Spleen (tissue), 11 donors: Measurements from ENCODE around the gene VKORC1L1. TPM values are rescaled to one million over a fixed set of nuclear protein-coding genes. Genes with fewer than 3 reads are reported as not detected.

Source experiments
- DNase-seq: peaks from one replicate; pipeline ENCODE4 v3.0.0-alpha.2; 2020
- H3K27ac ChIP-seq, 8 donors: fragments of 200-600 bp; sonication (generic) in 7 of 8; 1 replicate in 4 of 8; 2 replicates in 4 of 8; pipeline versions ENCODE4 v1.5.0 to v1.8.0; 2016 to 2021; ENCODE audit warnings: inconsistent platforms in 4 of 8, mild to moderate bottlenecking in 4 of 8, moderate library complexity in 1 of 8
- H3K27me3 ChIP-seq, 7 donors: fragments of 200-600 bp; sonication (generic) in 6 of 7; replicated peaks in 1 of 7; 1 replicate in 4 of 7; 2 replicates in 3 of 7; pipeline versions ENCODE4 v1.5.0 to v1.8.0; 2016 to 2021; ENCODE audit warnings: inconsistent platforms in 3 of 7, mild to moderate bottlenecking in 1 of 7
- H3K36me3 ChIP-seq, 6 donors: fragments of 200-600 bp; sonication (generic) in 5 of 6; 1 replicate in 4 of 6; 2 replicates in 2 of 6; pipeline versions ENCODE4 v1.5.0 to v1.8.0; 2016 to 2021; ENCODE audit warnings: inconsistent platforms in 2 of 6
- H3K4me1 ChIP-seq, 6 donors: fragments of 200-600 bp; sonication (generic) in 5 of 6; 1 replicate in 3 of 6; 2 replicates in 3 of 6; pipeline versions ENCODE4 v1.5.0 to v1.8.0; 2016 to 2021; ENCODE audit warnings: inconsistent platforms in 3 of 6
- H3K4me3 ChIP-seq, 8 donors: fragments of 200-600 bp; sonication (generic) in 7 of 8; 1 replicate in 4 of 8; 2 replicates in 4 of 8; pipeline versions ENCODE4 v1.5.0 to v1.8.0; 2016 to 2021; ENCODE audit warnings: inconsistent platforms in 4 of 8, mild to moderate bottlenecking in 4 of 8, moderate library complexity in 2 of 8
- H3K9me3 ChIP-seq, 8 donors: fragments of 200-600 bp; sonication (generic) in 7 of 8; 1 replicate in 4 of 8; 2 replicates in 4 of 8; pipeline versions ENCODE4 v1.5.0 to v1.8.0; 2016 to 2021; ENCODE audit warnings: inconsistent platforms in 4 of 8
- CTCF ChIP-seq, 11 experiments: fragments of 200-600 bp in 7 of 11; fragments of 450-650 bp in 4 of 11; sonication (generic) in 4 of 11; IDR thresholded peaks in 8 of 11; conservative IDR thresholded peaks in 3 of 11; 1 replicate in 7 of 11; 2 replicates in 4 of 11; pipeline versions ENCODE4 v1.4.0 to v1.8.0; 2016 to 2021; ENCODE audit warnings: antibody characterized with exemption in 11 of 11, inconsistent platforms in 4 of 11, mild to moderate bottlenecking in 1 of 11
- POLR2A ChIP-seq, 3 donors: fragments of 450-650 bp; IDR thresholded peaks; one replicate each; pipeline ENCODE4 v1.5.1; 2017; ENCODE audit warnings: antibody characterized with exemption in 3 of 3, mild to moderate bottlenecking in 1 of 3
- POLR2AphosphoS5 ChIP-seq, 3 donors: sonication (generic); formaldehyde crosslinking; IDR thresholded peaks; one replicate each; pipeline ENCODE4 v1.5.1; 2017; ENCODE audit warnings: antibody characterized with exemption in 3 of 3
- WGBS, 5 donors: extraction: QIAGEN DNeasy Blood & Tissue Kit in 3 of 5; methylation state at CpG; one replicate each; pipeline versions ENCODE4 v1.1.5 to v1.1.7; 2013 to 2018; 5-methylcytosine and 5-hydroxymethylcytosine counted together
- intact Hi-C: fragments of 100-400 bp; cut with DNase I; formaldehyde crosslinking; loops from one replicate; pipeline ENCODE4 v1.15.0; 2023; ENCODE audit warnings: low total_unique reads
- polyA plus RNA-seq, 3 donors: library from polyadenylated mRNA; stranded (reverse); fragments of 200-250 nt; gene quantifications; one replicate each; pipeline ENCODE4 v1.2.1, GENCODE V29; 2013
- total RNA-seq, 7 donors: library from RNA; depleted of rRNA in 3 of 7; stranded (reverse); fragments of >200 nt in 3 of 7; fragmentation: NEBNext Ultra II Directional in 4 of 7; extraction: Animal tissue kit (Norgen Biotek cat#: 25700) in 4 of 7; gene quantifications; one replicate each; pipeline versions ENCODE4 v1.1.0 to v1.2.1, GENCODE V29; 2016 to 2021
- donor health status: healthy with polysubstance abuse.
- donor health status: DM: no; HTN: no; CAD: no; lungs with moderate emphysema.
- donor health status: DM: no; HTN: no; CAD: no.
- donor health status: Bipolar disorder and iron deficiency.
- donor health status: healthy.
- donor health status: DM: no; HTN: no; CAD: no.
- donor health status: DM: yes; HTN: yes; CAD: no.

Gene VKORC1L1
- total and polyA plus RNA-seq, 10 donors: 2.6 to 13.3 (median 10.3) TPM

DNA sequence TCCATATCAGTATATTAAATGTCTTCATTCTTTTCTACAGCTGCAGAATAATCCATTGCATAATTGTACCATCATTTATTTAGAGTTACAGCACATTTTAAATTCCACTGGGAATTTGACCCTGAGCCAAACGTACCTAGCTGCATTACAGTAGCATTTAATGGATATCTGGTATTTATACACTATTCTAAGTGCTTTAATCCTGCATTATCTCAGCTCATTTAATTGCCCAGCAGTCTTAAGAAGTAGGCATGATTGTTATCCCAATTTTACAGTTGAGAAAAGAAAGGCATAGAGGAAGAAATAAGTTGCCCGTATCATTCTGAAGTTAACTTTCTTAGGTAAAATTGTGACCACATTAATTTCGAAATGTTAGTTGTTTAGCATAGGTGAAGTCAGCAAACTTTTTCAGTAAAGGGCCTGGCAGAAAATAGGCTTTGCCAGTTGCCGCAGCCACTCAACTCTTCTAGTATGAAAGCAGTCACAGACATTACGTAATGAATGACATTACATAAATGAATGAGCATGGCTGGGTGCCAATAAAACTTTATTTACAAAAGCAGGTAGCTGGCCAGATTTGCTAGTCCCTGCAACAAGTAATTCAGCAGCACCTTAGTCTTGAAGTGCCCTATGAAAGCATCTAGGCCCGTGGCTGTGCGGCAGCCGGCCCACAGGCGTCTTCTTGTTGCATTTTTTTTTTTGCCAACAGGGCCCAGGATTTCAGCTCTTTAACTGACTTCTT lies 79.1 kb downstream of the VKORC1L1 start:
- Histone ChIP-seq H3K4me3 (no peak overlapping the region), H3K27me3 (no peaks in the 10 kb centered on the region), H3K9me3 (no peaks in the 10 kb centered on the region), H3K27ac (no peak overlapping the region), H3K4me1 (peaks cover 0 to 3% (median 0%) of the 10 kb centered on the region in 6 donors), H3K36me3 (peaks cover 0 to 36% (median 14%) of the 10 kb centered on the region in 6 donors)
- DNase-seq: no peak
- intact Hi-C loops: no loop called here
- WGBS, 5 donors: 81 to 93% (median 88%) methylated on average over 9 of the region's 9 CpGs
- TF ChIP-seq POLR2A (IDR thresholded peaks at IDR 0.05) (no peak), CTCF (IDR thresholded peaks at IDR 0.05 in 8 of 11, conservative IDR thresholded peaks at IDR 0.05 in 3 of 11) (no peak), POLR2AphosphoS5 (IDR thresholded peaks at IDR 0.05) (no peak)

- peak; percentile 11 for DNase-seq
Measured at GRCh38 chr7:65953001-65953720, 80.3 kb downstream of the VKORC1L1 start.

GRCh38 chr7:65953890-65954450 lies 81.1 kb downstream of the VKORC1L1 start:
- TF ChIP-seq POLR2A (IDR thresholded peaks at IDR 0.05) (no peak), CTCF (IDR thresholded peaks at IDR 0.05 in 8 of 11, conservative IDR thresholded peaks at IDR 0.05 in 3 of 11) (no peak), POLR2AphosphoS5 (IDR thresholded peaks at IDR 0.05) (no peak)
- Histone ChIP-seq H3K27ac (no peak overlapping the region), H3K4me1 (no peaks in the 10 kb centered on the region), H3K36me3 (peaks cover 0 to 54% (median 21%) of the 10 kb centered on the region in 6 donors), H3K27me3 (no peaks in the 10 kb centered on the region), H3K4me3 (no peak overlapping the region), H3K9me3 (no peaks in the 10 kb centered on the region)
- WGBS, 5 donors: 89 to 95% (median 92%) methylated on average over 15 of the region's 15 CpGs
- intact Hi-C loops: no loop called here
- peak; percentile 51 for DNase-seq

More at GRCh38 chr7:65953001-65953720, 80.3 kb downstream of the VKORC1L1 start:
- H3K4me1 ChIP-seq: no peaks in the 10 kb centered on the region
- WGBS, 5 donors: 73 to 94% (median 80%) methylated on average over 5 of the region's 5 CpGs
- no peaks in the 10 kb centered on the region for H3K27me3 ChIP-seq
- TF ChIP-seq CTCF (IDR thresholded peaks at IDR 0.05 in 8 of 11, conservative IDR thresholded peaks at IDR 0.05 in 3 of 11) (no peak), POLR2AphosphoS5 (IDR thresholded peaks at IDR 0.05) (no peak), POLR2A (IDR thresholded peaks at IDR 0.05) (no peak)
- intact Hi-C loops: no loop called here
- H3K27ac ChIP-seq: no peak overlapping the region
- no peaks in the 10 kb centered on the region for H3K9me3 ChIP-seq
- H3K4me3 ChIP-seq: no peak overlapping the region
- peaks cover 0 to 46% (median 14%) of the 10 kb centered on the region in 6 donors for H3K36me3 ChIP-seq

DNA sequence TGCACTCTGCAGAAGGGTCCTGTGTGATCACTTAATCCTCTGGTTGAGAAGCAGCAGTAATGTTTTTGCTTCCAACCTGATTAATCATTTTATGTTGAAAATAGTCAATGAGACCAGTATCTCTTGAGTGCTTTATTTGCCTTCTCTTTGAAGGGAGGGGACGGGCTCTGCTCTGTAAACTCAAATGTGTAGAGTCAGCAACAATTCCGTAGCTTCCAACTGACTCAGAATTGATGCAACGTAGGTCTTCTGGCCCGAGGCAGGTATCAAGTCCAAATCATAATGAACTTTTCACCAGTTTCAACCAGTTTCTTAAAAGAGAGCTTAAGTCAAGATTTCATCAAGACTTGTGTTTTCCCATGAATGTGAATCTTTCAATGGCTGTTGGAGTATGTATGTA lies 82.8 kb downstream of the VKORC1L1 start:
- DNase-seq: no peak
- H3K9me3 ChIP-seq: no peaks in the 10 kb centered on the region
- intact Hi-C loops: no loop called here
- H3K4me3 ChIP-seq: no peak overlapping the region
- H3K36me3 ChIP-seq: peaks cover 2 to 72% (median 38%) of the 10 kb centered on the region in 6 donors
- H3K27me3 ChIP-seq: no peaks in the 10 kb centered on the region
- no peak for TF ChIP-seq CTCF (IDR thresholded peaks at IDR 0.05 in 8 of 11, conservative IDR thresholded peaks at IDR 0.05 in 3 of 11)
- TF ChIP-seq POLR2AphosphoS5 (IDR thresholded peaks at IDR 0.05): no peak
- no peak for TF ChIP-seq POLR2A (IDR thresholded peaks at IDR 0.05)
- no peaks in the 10 kb centered on the region for H3K4me1 ChIP-seq
- WGBS, 5 donors: 92 to 97% (median 96%) methylated on average over 4 of the region's 4 CpGs
- H3K27ac ChIP-seq: no peak overlapping the region
